HL-60 (cell line): Measurements from ENCODE around the gene TOPORS.

Source experiments
- DNase-seq, 2 experiments: peaks; one replicate each; pipeline ENCODE4 v3.0.0-alpha.2; 2010 to 2020; ENCODE audit warnings: low read depth in 1 of 2, low spot score in 1 of 2
- H3K27ac ChIP-seq: fragments of 250-450 bp; sonication (Bioruptor Pico); replicated peaks from 2 replicates; pipeline ENCODE4 v1.5.1; 2020; ENCODE audit warnings: mild to moderate bottlenecking, moderate library complexity
- H3K27me3 ChIP-seq: fragments of 250-450 bp; sonication (Bioruptor Pico); 2 replicates; pipeline ENCODE4 v1.5.1; 2021; ENCODE audit warnings: mild to moderate bottlenecking, moderate library complexity; ENCODE audit not compliant: insufficient read depth, poor library complexity, severe bottlenecking
- H3K4me3 ChIP-seq: replicated peaks from 2 replicates; pipeline ENCODE4 v1.5.1; 2011; ENCODE audit warnings: mild to moderate bottlenecking, control low read depth, low read length; ENCODE audit not compliant: insufficient read depth
- CTCF ChIP-seq: IDR thresholded peaks from one replicate; pipeline ENCODE4 v1.5.1; 2011; ENCODE audit warnings: low read length, control low read depth, inconsistent platforms; ENCODE audit not compliant: insufficient read depth
- GABPA ChIP-seq: IDR thresholded peaks from 2 replicates; pipeline ENCODE4 v1.6.1; 2012; ENCODE audit warnings: low read depth
- POLR2AphosphoS5 ChIP-seq: IDR thresholded peaks from 2 replicates; pipeline ENCODE4 v1.6.1; 2012; ENCODE audit warnings: low read depth
- REST ChIP-seq: IDR thresholded peaks from 2 replicates; pipeline ENCODE4 v1.6.1; 2012; ENCODE audit warnings: low read depth; ENCODE audit not compliant: insufficient replicate concordance
- SPI1 ChIP-seq: IDR thresholded peaks from 2 replicates; pipeline ENCODE4 v1.6.1; 2012; ENCODE audit warnings: low read depth, mild to moderate bottlenecking, borderline replicate concordance

The TOPORS gene

GRCh38 chr9:32497921-32498320 is 54.5 kb downstream of the TOPORS start:
- H3K27ac ChIP-seq: no peak overlapping the region
- TF ChIP-seq CTCF: no peak
- TF ChIP-seq SPI1: no peak
- TF ChIP-seq REST: no peak
- no peak for TF ChIP-seq POLR2AphosphoS5
- TF ChIP-seq GABPA: no peak
- no peak overlapping the region for H3K4me3 ChIP-seq
- no peaks in the 10 kb centered on the region for H3K27me3 ChIP-seq
- no peak for DNase-seq

GRCh38 chr9:32490601-32491000 is 61.8 kb downstream of the TOPORS start:
- Histone ChIP-seq H3K27ac (no peak overlapping the region), H3K27me3 (no peaks in the 10 kb centered on the region), H3K4me3 (no peak overlapping the region)
- no peak for TF ChIP-seq CTCF
- no peak for TF ChIP-seq GABPA
- no peak for TF ChIP-seq SPI1
- no peak for TF ChIP-seq POLR2AphosphoS5
- TF ChIP-seq REST: no peak
- DNase-seq: no peak
